HG02840 (cell line): ENCODE measurements around the gene BRS3.
"Not testable (repeated sequence)": the region's sequence is repeated elsewhere in the genome, so short reads cannot be mapped to it uniquely, and the experiment has no call there.

Source experiments
- ATAC-seq: cut with Tn5 transposase; IDR thresholded peaks from one replicate; pipeline ENCODE4 v1.9.1; 2021; ENCODE audit warnings: mild to moderate bottlenecking, moderate library complexity, moderate number of reproducible peaks; ENCODE audit not compliant: unreplicated experiment, low FRiP score

Gene BRS3

DNA sequence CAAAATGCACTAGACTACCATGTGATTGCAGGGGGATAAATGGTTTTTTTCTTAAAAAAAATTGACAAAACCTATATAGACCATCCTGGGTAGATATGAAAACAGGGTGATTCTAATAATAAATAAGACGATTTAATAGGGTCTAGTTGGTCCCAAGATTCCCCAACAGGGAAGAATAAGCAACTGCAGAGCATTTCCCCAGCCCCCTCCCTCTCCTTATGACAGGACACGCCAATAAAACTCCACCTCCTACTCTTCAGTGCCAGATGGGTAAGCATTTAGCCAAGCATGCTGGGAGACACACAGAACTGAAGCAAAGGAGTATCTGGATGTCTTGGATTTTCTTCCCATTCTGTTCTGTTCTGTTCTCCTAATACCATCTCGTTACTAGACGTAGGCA, at the start of gene BRS3:
TSS of gene BRS3 (plus strand) at position 301 of the 400 bp plus-strand sequence. CDS start 168 bp downstream, outside the sequence.
- no peak for ATAC-seq

DNA sequence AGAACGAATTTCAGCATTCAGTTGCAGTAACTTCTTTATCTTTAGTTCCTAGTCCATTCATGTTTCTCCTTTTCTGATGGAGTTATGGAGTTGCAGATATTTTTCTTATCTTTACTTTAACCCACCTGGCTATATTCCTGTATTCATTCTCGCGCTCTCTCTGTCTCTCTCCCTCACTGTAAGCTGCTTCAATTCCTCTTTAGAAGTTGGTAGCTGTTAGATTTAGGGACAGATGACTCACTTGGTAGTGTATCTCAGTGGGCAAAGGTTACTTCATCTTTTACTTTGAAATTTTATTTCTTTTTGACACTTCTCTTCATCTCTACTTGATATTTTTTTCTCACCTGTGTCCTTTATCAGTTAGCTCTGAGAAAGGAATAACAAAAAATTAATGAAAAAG, 49.6 kb upstream of the BRS3 start:
- ATAC-seq: no peak

DNA sequence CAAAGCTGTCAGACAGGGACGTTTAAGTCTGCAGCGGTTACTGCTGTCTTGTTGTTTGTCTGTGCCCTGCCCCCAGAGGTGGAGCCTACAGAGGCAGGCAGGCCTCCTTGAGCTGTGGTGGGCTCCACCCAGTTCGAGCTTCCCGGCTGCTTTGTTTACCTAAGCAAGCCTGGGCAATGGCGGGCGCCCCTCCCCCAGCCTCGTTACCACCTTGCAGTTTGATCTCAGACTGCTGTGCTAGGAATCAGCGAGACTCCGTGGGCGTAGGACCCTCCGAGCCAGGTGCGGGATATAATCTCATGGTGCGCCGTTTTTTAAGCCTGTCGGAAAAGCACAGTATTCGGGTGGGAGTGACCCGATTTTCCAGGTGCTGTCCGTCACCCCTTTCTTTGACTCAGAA, 42.1 kb upstream of the BRS3 start:
- not testable (repeated sequence) for ATAC-seq

GRCh38 chrX:136446208-136446607, 41.5 kb upstream of the BRS3 start:
- no peak for ATAC-seq

- ATAC-seq: no peak
These were observed 40.4 kb upstream of the BRS3 start for GRCh38 chrX:136447308-136447707.

DNA sequence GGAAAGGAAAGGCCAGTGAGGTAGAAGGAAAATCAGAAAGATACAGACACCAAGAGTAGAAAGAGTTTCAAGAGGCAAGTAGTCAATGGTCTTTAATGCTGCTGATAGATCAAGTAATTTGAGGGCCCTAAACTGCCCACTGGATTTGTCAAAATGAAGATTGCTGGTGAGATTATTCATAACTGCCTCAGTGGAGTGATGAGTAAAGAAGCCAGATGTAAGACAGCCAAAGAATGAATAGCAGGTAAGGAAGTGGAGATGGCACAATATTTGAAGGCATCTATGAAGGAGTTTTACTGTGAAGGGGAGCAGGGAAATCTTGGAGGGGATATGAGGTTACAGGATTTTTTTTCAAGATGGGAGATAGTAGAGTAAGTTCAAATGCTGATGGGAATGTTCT, 39.8 kb upstream of the BRS3 start:
- ATAC-seq: no peak

DNA sequence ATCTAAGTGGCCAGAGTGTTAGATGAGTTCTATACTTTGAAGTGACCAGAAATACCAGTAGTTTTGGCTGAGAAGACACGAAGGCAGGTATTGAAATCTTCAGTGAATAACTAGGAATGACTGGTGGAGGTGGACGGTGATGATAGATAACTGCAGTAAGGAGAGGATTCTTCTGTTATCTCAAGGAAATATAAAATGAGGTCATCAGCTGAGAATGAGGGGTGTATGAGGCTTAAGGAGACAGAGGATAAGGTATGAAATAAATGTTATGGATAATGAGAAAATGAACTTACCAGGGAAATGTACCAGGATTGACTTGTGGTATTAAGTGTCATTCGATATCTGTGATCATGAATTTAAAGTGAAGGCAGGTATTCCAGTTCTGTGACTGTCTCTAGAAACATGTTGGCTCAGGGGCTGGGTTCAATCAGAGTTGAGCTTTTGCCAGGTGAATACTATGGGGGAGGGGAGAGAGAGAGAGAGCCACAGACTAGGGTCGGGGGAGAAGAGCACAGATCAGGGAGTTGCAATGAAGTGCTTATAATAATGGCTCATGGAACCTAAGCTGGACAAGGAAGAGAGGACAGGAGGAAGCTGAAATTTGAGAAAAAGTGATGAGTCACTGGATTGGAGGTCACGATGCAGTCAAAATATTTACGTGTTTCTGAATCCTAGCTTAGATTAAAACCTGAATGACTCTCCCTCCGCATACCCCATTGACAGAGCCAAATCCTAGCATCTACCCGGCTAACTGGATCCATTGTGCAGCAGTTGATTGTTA, 37.5 kb upstream of the BRS3 start:
- no peak for ATAC-seq

DNA sequence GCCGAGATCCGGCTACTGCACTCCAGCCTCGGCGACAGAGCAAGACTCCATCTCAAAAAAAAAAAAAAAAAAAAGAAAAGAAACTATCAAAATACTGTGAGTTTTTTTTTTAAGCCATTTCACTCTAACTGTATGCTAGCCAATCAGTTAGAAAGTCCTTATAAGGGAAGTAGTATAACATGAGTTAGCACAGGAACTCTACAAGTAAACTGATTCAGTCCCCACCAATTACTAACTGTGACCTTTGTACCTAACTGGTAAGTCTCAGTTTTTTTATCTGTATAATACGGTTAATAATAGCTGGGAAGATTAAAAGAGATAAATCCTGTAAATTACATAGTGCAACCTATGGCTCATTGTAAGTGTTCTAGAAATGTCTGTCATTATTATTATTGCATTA, 35.1 kb upstream of the BRS3 start:
- no peak for ATAC-seq

- no peak for ATAC-seq
These were observed 34.6 kb upstream of the BRS3 start for GRCh38 chrX:136453114-136453513.

DNA sequence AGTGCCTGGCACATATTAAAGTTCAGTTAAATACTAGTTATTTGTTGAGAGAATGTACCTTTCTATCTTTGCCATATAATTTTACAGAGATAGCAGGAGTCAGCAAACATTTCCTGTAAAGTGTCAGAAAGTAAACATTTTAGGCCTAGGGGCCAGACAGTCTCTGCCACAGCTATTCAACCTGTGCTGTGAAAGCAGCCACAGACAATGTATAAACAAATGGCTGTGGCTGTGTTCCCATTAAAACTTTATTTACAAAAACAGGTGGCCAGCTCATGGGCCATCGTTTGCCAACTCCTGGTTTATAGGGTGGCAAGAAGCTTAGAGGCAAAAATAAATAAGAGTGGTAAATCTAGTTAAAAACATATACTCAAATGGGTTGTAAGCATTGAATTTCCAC, 34.0 kb upstream of the BRS3 start:
- ATAC-seq: no peak

DNA sequence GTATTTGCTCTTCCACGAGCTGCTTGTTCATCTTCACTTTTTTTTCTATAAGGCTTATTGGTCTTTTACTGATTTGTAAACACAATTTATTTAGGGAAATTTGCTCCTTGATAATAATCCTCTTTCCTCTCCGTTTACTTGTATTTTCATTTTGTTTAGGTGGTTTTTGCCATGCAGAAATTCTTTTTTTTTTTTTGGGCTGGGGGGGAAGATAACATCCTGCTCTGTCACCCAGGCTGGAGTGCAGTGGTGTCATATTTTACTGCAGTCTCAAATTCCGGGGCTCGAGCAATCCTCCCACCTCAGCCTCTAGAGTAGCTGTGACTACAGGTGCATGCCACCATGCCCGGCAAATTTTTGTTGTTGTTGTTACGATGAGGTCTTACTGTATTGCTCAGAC, 31.6 kb upstream of the BRS3 start:
- ATAC-seq: no peak

DNA sequence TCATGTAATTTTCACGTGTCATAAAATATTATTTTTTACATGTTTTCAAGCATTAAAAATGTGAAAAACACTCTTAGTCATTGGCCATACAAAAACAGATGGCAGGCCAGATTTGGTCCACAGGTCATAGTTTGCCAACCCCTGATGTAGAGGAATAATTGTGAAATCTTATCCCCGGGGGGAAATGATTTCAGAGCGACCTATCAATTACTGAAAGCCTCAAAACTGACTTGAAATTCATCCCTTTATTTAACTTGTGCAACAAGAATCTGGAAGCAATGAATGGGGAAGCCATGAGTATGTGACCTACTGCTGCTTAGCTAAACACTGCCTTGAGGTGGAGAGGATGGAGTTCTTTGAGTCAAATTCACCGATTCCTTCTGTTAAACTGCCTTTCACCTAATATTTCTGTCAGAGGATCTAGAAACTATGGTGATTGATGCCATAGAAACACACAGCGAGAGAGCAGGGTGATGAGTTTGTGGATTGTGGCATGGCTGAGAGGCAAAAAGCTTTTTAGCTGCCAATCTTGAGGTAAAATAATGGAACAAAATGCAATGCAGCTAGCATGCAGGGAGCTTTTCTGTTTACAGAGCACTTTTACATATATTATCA, 30.3 kb upstream of the BRS3 start:
- ATAC-seq: no peak

DNA sequence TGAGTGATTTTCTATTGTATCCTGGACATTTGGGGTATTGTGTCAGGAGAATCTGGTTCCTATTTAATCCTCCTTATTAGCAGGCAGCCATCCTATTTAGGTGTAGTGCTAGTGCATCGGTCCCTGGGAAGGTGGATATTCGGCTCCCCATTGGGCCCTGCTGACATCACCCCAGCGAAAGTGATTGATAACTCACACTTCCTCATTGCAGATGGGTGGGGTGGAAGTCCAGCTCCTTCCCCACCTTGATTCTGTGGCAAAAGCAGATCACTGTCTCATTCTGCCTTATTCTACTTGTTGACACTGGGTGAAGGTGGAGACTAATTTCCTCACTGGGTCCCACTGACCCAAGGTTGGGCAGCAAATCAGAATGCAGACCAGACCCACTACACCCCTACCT, 23.2 kb upstream of the BRS3 start:
- ATAC-seq: no peak

- ATAC-seq: no peak
These were observed 20.4 kb upstream of the BRS3 start for GRCh38 chrX:136467303-136467702.

- no peak for ATAC-seq
These were observed 19.2 kb upstream of the BRS3 start for GRCh38 chrX:136468391-136469103.

- no peak for ATAC-seq
These were observed 14.1 kb upstream of the BRS3 start for GRCh38 chrX:136473663-136474062.

DNA sequence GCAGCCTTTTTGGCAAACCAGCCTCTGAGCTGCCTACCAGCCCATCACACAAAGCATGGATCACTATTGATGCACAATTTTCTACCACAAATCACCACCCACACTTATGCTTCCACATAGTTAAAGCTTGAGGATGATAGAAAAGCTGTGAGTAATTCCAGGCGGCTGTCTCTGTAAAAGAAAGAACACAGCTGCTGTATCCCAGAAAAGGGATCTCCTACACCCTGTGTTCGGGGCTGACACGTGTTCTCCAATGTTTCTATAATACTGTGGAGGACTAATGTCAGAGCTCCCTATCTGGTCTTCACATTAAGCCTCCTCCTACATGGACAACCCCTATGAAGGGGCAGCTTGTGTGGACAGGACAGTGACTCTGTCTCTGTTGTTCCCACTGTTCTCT, 12.5 kb upstream of the BRS3 start:
- no peak for ATAC-seq

DNA sequence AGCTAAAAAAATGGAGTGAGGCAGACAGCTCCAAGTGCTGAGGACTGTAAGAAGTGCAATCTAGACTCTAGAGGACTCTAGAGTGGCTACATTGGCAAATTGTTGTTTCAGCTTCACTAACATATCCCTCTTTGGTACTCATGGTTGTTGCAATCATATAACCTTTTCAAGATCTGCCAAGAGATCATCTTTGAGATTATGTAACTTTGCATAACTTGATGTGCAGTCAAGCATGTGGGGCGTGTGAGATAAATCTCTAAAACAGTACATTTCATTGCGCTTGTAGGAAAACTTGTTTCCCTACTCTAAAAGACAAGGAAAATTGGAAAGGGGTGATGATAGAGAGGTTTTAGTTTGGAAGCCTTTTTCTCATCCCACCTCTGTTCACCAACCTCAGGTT, 11.2 kb upstream of the BRS3 start:
- ATAC-seq: no peak

DNA sequence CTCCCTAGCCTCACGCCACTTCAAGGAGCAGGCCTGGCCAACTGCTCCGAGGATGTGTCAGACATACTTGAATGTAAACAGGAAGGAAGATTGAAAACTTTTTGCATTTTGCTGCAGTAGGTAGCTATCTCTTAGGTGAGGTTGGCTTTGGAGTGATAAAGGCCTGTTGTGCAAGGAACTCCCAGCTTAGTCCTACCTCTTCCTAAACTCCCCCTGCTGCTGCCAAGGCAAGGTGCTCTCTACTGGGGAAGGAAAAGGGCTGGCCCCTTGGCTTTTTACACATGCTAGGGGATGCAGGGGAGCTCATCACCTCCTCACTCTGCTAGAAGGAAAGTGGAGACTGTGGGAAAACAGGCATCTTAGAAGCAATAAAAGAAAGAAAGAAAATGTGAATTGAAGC, 10.7 kb upstream of the BRS3 start:
- no peak for ATAC-seq

DNA sequence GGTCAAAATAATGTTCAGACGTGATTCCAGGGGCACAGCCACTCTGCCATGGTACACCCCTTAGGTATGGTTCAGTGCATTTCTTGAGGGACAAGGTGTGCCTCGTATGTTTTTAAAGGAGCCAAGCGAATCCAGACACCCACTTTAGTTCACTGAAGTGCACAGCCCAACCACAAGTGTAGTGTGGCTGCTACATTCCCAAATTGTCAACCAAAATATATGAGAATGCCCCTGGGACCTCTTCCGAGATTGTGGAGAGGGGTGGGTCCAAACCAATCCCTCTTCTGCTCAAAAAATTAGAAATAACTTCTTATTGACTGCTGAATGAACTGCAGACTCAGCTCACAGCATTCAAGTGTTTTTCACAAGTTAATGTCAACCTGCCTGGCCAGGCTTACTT, 7.4 kb upstream of the BRS3 start:
- no peak for ATAC-seq

DNA sequence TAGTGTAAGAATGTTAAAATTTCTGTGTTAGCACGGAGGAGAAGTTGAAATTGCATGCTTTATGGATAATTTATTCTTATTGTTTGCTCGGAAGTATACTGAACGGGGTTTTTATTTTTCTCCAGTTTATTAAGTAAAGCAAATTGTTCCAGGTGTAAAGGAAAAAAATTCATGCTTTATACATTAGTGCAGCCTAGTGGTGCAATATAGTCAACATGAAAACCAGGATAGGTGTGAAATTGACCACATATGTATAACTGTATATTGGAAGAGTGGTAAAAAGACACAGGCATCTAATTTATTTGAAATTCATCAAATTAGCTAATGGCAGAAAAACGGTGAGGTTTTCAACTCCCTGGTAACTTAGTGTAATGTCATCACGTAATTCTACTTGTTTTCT, 959 bp downstream of the BRS3 start:
- ATAC-seq: no peak

DNA sequence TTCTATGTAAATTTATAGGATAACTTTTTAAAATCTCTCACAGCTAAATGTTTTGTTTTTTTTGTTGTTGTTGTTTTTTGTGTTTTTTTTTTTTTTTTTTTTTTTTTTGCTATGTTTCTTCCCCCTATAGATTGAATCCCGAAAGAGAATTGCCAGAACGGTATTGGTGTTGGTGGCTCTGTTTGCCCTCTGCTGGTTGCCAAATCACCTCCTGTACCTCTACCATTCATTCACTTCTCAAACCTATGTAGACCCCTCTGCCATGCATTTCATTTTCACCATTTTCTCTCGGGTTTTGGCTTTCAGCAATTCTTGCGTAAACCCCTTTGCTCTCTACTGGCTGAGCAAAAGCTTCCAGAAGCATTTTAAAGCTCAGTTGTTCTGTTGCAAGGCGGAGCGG, 4.1 kb downstream of the BRS3 start:
- ATAC-seq: no peak
